ENCODE results near the gene ADGRV1. TPM values are rescaled to one million over a fixed set of nuclear protein-coding genes. Genes with fewer than 3 reads are reported as not detected.

ADGRV1 gene
- total and polyA plus RNA-seq, 9 of the 15 experiments (the other 6 are each of a cell fraction or from before 2014, with no cell fraction given), result 21.7 to 156 (median 58.2) TPM

DNA sequence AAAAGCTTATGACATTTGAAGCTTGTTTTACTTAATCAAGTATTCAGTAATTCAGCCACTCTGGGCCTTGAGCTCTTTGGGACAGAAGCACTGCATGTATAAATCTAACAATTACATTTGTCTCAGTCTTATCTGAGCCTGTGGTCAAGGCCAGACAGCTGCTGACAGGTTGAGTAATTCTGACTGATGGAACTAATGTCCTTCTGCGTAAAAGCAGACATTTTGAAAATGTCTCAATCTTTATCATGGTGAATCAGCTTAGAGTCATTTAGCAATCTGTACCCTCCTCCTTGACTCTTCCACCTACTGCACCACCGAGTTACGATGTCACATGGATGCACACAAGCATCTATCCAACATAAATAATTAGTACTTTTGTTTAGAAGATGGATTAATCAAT lies 424.6 kb downstream of the ADGRV1 start (continued):
- TF ChIP-seq MXD1 (CRISPR knock-in tag; IDR thresholded peaks at IDR 0.05; ENCODE audit: borderline replicate concordance, poor library complexity, severe bottlenecking) (no peak), ZNF75A (CRISPR knock-in tag; IDR thresholded peaks at IDR 0.05) (no peak), FOXO4 (CRISPR knock-in tag; IDR thresholded peaks at IDR 0.05) (no peak), SRSF9 (IDR thresholded peaks at IDR 0.05; ENCODE audit: borderline replicate concordance, low read depth, low read length) (no peak), ZNF583 (CRISPR knock-in tag; IDR thresholded peaks at IDR 0.05) (no peak), WHSC1 (IDR thresholded peaks at IDR 0.05; ENCODE audit: low read length) (no peak), SMAD3 (CRISPR knock-in tag; conservative IDR thresholded peaks at IDR 0.05) (peak; percentile 96), C11orf30 (IDR thresholded peaks at IDR 0.05; ENCODE audit: low read depth) (0 out of 2 replicates have a peak, but pooled peaks have one; percentile 25), BRF2 (IDR thresholded peaks at IDR 0.05; ENCODE audit: borderline replicate concordance, insufficient read depth, insufficient read length) (no peak), ZBTB1 (CRISPR knock-in tag; IDR thresholded peaks at IDR 0.05; ENCODE audit: borderline replicate concordance, low read depth) (no peak), NR1H2 (CRISPR knock-in tag; IDR thresholded peaks at IDR 0.05) (no peak), HMG20A (CRISPR knock-in tag; conservative IDR thresholded peaks at IDR 0.05) (peak; percentile 95), ZKSCAN8 (CRISPR knock-in tag; IDR thresholded peaks at IDR 0.05) (peak; percentile 93), NONO (IDR thresholded peaks at IDR 0.05; ENCODE audit: low read depth in 2 of 2, low read length in 1 of 2) (peak in 1 of 2 experiments; percentile 91; a peak in 2 of 4 replicates), EWSR1 (IDR thresholded peaks at IDR 0.05; ENCODE audit: borderline replicate concordance, low read depth, partially characterized antibody) (no peak), POLR2G (IDR thresholded peaks at IDR 0.05; ENCODE audit: low read depth, low read length) (no peak), SUPT5H (IDR thresholded peaks at IDR 0.05) (no peak), POLR2AphosphoS2 (IDR thresholded peaks at IDR 0.05; ENCODE audit: low read length) (no peak), ZBTB34 (CRISPR knock-in tag; IDR thresholded peaks at IDR 0.05) (no peak), ZNF431 (CRISPR knock-in tag; IDR thresholded peaks at IDR 0.05) (no peak), SMARCA5 (IDR thresholded peaks at IDR 0.05) (no peak), SRSF1 (IDR thresholded peaks at IDR 0.05; ENCODE audit: low read depth, low read length) (no peak), ZNF507 (tag; conservative IDR thresholded peaks at IDR 0.05) (no peak)
- TF ChIP-seq, protein P1, sequence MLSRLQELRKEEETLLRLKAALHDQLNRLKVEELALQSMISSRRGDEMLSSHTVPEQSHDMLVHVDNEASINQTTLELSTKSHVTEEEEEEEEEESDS (CRISPR knock-in tag; IDR thresholded peaks at IDR 0.05), result no peak

Measured in K562 (cell line).